ENCODE data around the gene NUP98.

- TF ChIP-seq CTCF (IDR thresholded peaks at IDR 0.05) (no peak), POLR2A (IDR thresholded peaks at IDR 0.05) (no peak)
These were observed 19.9 kb upstream of the NUP98 start for GRCh38 chr11:3817181-3817800.

All from right lobe of liver (tissue), 4 donors.